ENCODE data around the gene SVIP.

Gene SVIP

DNA sequence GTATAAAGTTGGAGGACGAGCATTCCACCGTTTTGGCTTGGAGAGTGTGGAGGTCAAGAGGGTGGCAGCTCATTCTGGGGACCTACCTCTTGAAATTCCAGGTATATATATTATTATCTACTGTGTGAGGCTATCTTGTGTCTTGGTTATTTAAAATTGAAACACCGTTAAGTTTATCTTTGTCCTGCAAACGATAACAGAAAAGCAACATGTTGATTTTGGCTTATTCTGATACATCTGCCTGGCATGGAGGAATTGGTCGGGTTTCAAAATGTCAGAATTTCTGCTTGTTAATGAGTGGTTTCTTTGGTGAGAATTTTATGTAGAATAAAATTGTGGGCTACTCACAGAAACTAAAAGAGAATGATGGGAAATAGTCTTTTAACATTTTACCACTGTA is 54.4 kb downstream of the SVIP start:
- H3K4me1 Mint-ChIP-seq (ENCODE audit: low read depth), result no peaks in the 10 kb centered on the region

GRCh38 chr11:22774716-22775115 is 54.9 kb downstream of the SVIP start:
- no peaks in the 10 kb centered on the region for H3K36me3 Mint-ChIP-seq
- peaks cover 6% of the 10 kb centered on the region for H3K27me3 Mint-ChIP-seq
- no peaks in the 10 kb centered on the region for H3K9me3 Mint-ChIP-seq (ENCODE audit: low read depth)
- H3K4me3 Mint-ChIP-seq, result no peak overlapping the region
- H3K4me1 Mint-ChIP-seq (ENCODE audit: low read depth), result no peaks in the 10 kb centered on the region
- H3K27ac Mint-ChIP-seq, result no peak overlapping the region

More for the DNA sequence above, 54.4 kb downstream of the SVIP start:
- no peaks in the 10 kb centered on the region for H3K36me3 Mint-ChIP-seq
- peaks cover 8% of the 10 kb centered on the region for H3K27me3 Mint-ChIP-seq
- no peak overlapping the region for H3K4me3 Mint-ChIP-seq
- H3K9me3 Mint-ChIP-seq (ENCODE audit: low read depth), result no peaks in the 10 kb centered on the region
- H3K27ac Mint-ChIP-seq, result no peak overlapping the region

GRCh38 chr11:22769081-22769480 is 60.5 kb downstream of the SVIP start:
- no peaks in the 10 kb centered on the region for H3K36me3 Mint-ChIP-seq
- no peaks in the 10 kb centered on the region for H3K9me3 Mint-ChIP-seq (ENCODE audit: low read depth)

More at GRCh38 chr11:22769081-22769480, 60.5 kb downstream of the SVIP start:
- no peaks in the 10 kb centered on the region for H3K27me3 Mint-ChIP-seq
- no peak overlapping the region for H3K27ac Mint-ChIP-seq
- no peak overlapping the region for H3K4me3 Mint-ChIP-seq
- H3K4me1 Mint-ChIP-seq (ENCODE audit: low read depth), result no peaks in the 10 kb centered on the region

All from activated naive CD8-positive, alpha-beta T cell (primary cell).